Endothelial cell of umbilical vein (primary cell): ENCODE results near the gene CLCN5. TPM values are rescaled to one million over a fixed set of nuclear protein-coding genes. Genes with fewer than 3 reads are reported as not detected.

Experiments
- BruUV-seq: library from RNA; stranded (reverse); fragments of 400-500 nt; replicated peaks from 2 replicates; lab custom pipeline; 2021; lab: Mats Ljungman, UMichigan
- CTCF ChIA-PET: fragments of 300-600, 350-600 bp; sonication (Branson Sonifier 250); formaldehyde crosslinking; loops from one replicate; lab custom pipeline; 2021; ENCODE audit warnings: antibody characterized with exemption, inconsistent platforms; lab: Charles Lee
- POLR2A ChIA-PET: fragments of 300-600, 350-600 bp; sonication (Branson Sonifier 250); formaldehyde crosslinking; loops from one replicate; lab custom pipeline; 2021; ENCODE audit warnings: antibody characterized with exemption, inconsistent platforms; lab: Charles Lee
- DNase-seq: peaks from one replicate; pipeline ENCODE4 v3.0.0-alpha.2; 2011; ENCODE audit warnings: low read depth, low spot score
- FAIRE-seq: peaks from 2 replicates; lab custom pipeline; 2011; peaks lifted over from hg19 to GRCh38; lab: Jason Lieb, UNC
- H2AFZ ChIP-seq: 2 replicates; pipeline ENCODE4 v1.6.0; 2012; ENCODE audit warnings: low read depth, low read length, control low read depth, inconsistent platforms
- H3K27ac ChIP-seq: 2 replicates; pipeline ENCODE4 v1.5.1; 2011; ENCODE audit warnings: low read depth, mild to moderate bottlenecking, control low read depth, low read length, moderate library complexity; ENCODE audit not compliant: insufficient read depth
- H3K27me3 ChIP-seq, 2 experiments: 2 replicates each; pipeline versions ENCODE4 v1.6.0 to v1.6.1; 2011; ENCODE audit warnings: low read length in 2 of 2, mixed read lengths in 1 of 2; ENCODE audit not compliant: control insufficient read depth in 2 of 2, insufficient read depth in 2 of 2
- H3K36me3 ChIP-seq, 2 experiments: 2 replicates in 1 of 2; 3 replicates in 1 of 2; pipeline ENCODE4 v1.5.1; 2011; ENCODE audit warnings: low read length in 2 of 2, mild to moderate bottlenecking in 1 of 2, moderate library complexity in 1 of 2; ENCODE audit not compliant: control insufficient read depth in 2 of 2, insufficient read depth in 2 of 2; ENCODE audit errors: extremely low read depth in 1 of 2
- H3K4me1 ChIP-seq: 3 replicates; pipeline ENCODE4 v1.5.1; 2011; ENCODE audit warnings: mild to moderate bottlenecking, low read length; ENCODE audit not compliant: control insufficient read depth, insufficient read depth; ENCODE audit errors: extremely low read depth
- H3K4me2 ChIP-seq: 2 replicates; pipeline ENCODE4 v1.6.1; 2011; ENCODE audit warnings: low read length, control low read depth, mixed read lengths; ENCODE audit not compliant: insufficient read depth
- H3K4me3 ChIP-seq, 3 experiments: fragments of 200-600 bp in 1 of 3; sonication (generic), shearing (Covaris generic) in 1 of 3; replicated peaks in 1 of 3; 2 replicates each; pipeline ENCODE4 v1.5.1; 2011 to 2016; ENCODE audit warnings: control low read depth in 3 of 3, low read length in 3 of 3, mild to moderate bottlenecking in 2 of 3, inconsistent platforms in 1 of 3, low read depth in 1 of 3, moderate library complexity in 1 of 3; ENCODE audit not compliant: insufficient read depth in 1 of 3
- H3K79me2 ChIP-seq: 2 replicates; pipeline ENCODE4 v1.6.0; 2012; ENCODE audit warnings: low read length, inconsistent platforms; ENCODE audit not compliant: control insufficient read depth, insufficient read depth
- H3K9ac ChIP-seq: replicated peaks from 2 replicates; pipeline ENCODE3; 2011; ENCODE audit warnings: low read length, control low read depth; ENCODE audit not compliant: insufficient read depth; ENCODE audit errors: extremely low read depth
- H3K9me1 ChIP-seq: replicated peaks from 3 replicates; pipeline ENCODE4 v1.6.0; 2011; ENCODE audit warnings: mild to moderate bottlenecking, low read length; ENCODE audit not compliant: control insufficient read depth, insufficient read depth; ENCODE audit errors: extremely low read depth
- H3K9me3 ChIP-seq: replicated peaks from 2 replicates; pipeline ENCODE4 v1.5.1; 2012; ENCODE audit warnings: low read length, inconsistent platforms; ENCODE audit not compliant: control insufficient read depth, insufficient read depth
- H4K20me1 ChIP-seq: replicated peaks from 2 replicates; pipeline ENCODE3; 2011; ENCODE audit warnings: mild to moderate bottlenecking, low read length; ENCODE audit not compliant: control insufficient read depth, insufficient read depth; ENCODE audit errors: extremely low read depth
- CTCF ChIP-seq, 2 donors: IDR thresholded peaks; 1 replicate in 1 of 2; 2 replicates in 1 of 2; pipeline ENCODE4 v1.5.1; 2011; ENCODE audit warnings: low read length in 2 of 2, mild to moderate bottlenecking in 2 of 2, moderate library complexity in 2 of 2, control low read depth in 1 of 2, inconsistent platforms in 1 of 2, low read depth in 1 of 2; ENCODE audit not compliant: insufficient read depth in 1 of 2; ENCODE audit errors: extremely low read depth in 1 of 2
- EZH2 ChIP-seq: IDR thresholded peaks from 2 replicates; pipeline ENCODE4 v1.6.1; 2012; ENCODE audit warnings: borderline replicate concordance, low read depth, mild to moderate bottlenecking, moderate library complexity, low read length, inconsistent platforms; ENCODE audit not compliant: severe bottlenecking
- FOS ChIP-seq: IDR thresholded peaks from 2 replicates; pipeline ENCODE4 v1.6.1; 2011; ENCODE audit warnings: mild to moderate bottlenecking, low read length, moderate library complexity, borderline replicate concordance; ENCODE audit not compliant: insufficient read depth
- GATA2 ChIP-seq: IDR thresholded peaks from 2 replicates; pipeline ENCODE4 v1.7.0; 2011; ENCODE audit warnings: low read depth, mild to moderate bottlenecking, moderate library complexity, mixed read lengths, low read length; ENCODE audit not compliant: insufficient read length, insufficient read depth
- JUN ChIP-seq: IDR thresholded peaks from 2 replicates; pipeline ENCODE4 v1.6.1; 2011; ENCODE audit warnings: borderline replicate concordance, low read depth; ENCODE audit not compliant: insufficient read length, insufficient read depth
- MAX ChIP-seq: IDR thresholded peaks from 2 replicates; pipeline ENCODE4 v1.6.1; 2011; ENCODE audit not compliant: insufficient read depth, insufficient read length
- MYC ChIP-seq: IDR thresholded peaks from one replicate; pipeline ENCODE4 v1.6.1; 2011; ENCODE audit warnings: mild to moderate bottlenecking, low read depth, low read length
- POLR2A ChIP-seq: IDR thresholded peaks from 2 replicates; pipeline ENCODE4 v1.6.1; 2012; ENCODE audit warnings: low read depth, mild to moderate bottlenecking, control low read depth, low read length
- POLR2AphosphoS5 ChIP-seq: IDR thresholded peaks from 2 replicates; pipeline ENCODE4 v1.6.1; 2012; ENCODE audit warnings: low read depth, mild to moderate bottlenecking, control low read depth, low read length, moderate library complexity; ENCODE audit not compliant: insufficient read depth
- dilution Hi-C: fragments of 300-500 bp; cut with MboI; formaldehyde crosslinking; loops from one replicate; pipeline ENCODE4 v1.15.0; 2019; ENCODE audit warnings: low sequenced_read_pairs; ENCODE audit not compliant: extremely low pct_ligation_motif_present
- intact Hi-C: fragments of 100-400 bp; cut with micrococcal nuclease; formaldehyde crosslinking; loops from one replicate; pipeline ENCODE4 v1.10.0; 2022
- microRNA counts: library from miRNA; unstranded; fragments of <30 nt; microRNA quantifications from one replicate; lab custom pipeline; 2016
- microRNA-seq: library from miRNA; unstranded; fragments of <30 nt; microRNA quantifications from one replicate; pipeline ENCODE4 v1.2.0, GENCODE V29; 2021; ENCODE audit warnings: borderline number of aligned reads, borderline replicate concordance
- polyA plus RNA-seq, 4 experiments: library from polyadenylated mRNA; depleted of rRNA in 3 of 4; stranded (reverse) in 3 of 4; unstranded in 1 of 4; fragments of >200 nt; gene quantifications; 2 replicates each; pipeline versions ENCODE4 v1.2.1 to v1.2.3, GENCODE V29; 2011 to 2012; ENCODE audit warnings: missing spikeins in 1 of 4
- small RNA-seq: library from RNA; depleted of rRNA; stranded (forward); fragments of <200 nt; gene quantifications from one replicate; pipeline ENCODE3, GENCODE V24; 2012; ENCODE audit warnings: low replicate concordance, low read depth; ENCODE audit not compliant: insufficient read depth, insufficient read length
- total RNA-seq: library from RNA; stranded (reverse); gene quantifications from 2 replicates; pipeline ENCODE4 v1.2.3, GENCODE V29; 2021

Gene CLCN5
- total and polyA plus RNA-seq, 2 donors (not counting 3 experiments of a cell fraction or from before 2014, with no cell fraction given), result 3.1 to 12.9 TPM

DNA sequence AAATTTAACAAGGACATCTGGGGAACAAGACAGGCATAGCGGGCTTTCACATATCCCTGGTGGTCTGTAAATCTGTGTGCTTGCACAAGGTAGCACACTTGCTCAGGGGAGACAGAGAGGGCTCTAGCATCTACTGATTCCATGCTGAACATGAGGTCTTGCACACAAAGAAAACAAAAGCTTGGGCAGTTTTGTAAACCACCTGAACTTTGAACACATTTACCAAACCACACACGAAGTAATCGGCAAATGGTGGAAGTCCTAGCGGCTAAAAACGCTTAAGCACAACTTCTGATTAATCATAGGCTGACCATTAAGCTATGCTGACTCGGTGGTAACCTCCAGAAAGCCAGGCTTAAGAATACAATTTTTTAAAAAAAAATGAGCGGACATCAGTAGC, 225.6 kb downstream of the CLCN5 start:
- ChIA-PET CTCF (no interaction called here), POLR2A (no interaction called here)
- no peaks in the 10 kb centered on the region for H3K79me2 ChIP-seq
- dilution Hi-C loops (no loop called here), intact Hi-C loops (no loop called here)
- BruUV-seq, result no TSS peak
- no peak for TF ChIP-seq JUN
- no peak for TF ChIP-seq CTCF (IDR thresholded peaks at IDR 0.05; ENCODE audit: extremely low read depth in 1 of 2, insufficient read depth in 1 of 2, low read depth in 1 of 2, low read length in 2 of 2)
- no peak for TF ChIP-seq POLR2A
- TF ChIP-seq MYC, result no peak
- TF ChIP-seq POLR2AphosphoS5, result no peak
- no peak for TF ChIP-seq EZH2
- TF ChIP-seq GATA2, result no peak
- TF ChIP-seq MAX, result no peak
- TF ChIP-seq FOS, result no peak
- no peaks in the 10 kb centered on the region for H3K36me3 ChIP-seq
- no peak overlapping the region for H3K9ac ChIP-seq
- DNase-seq (no peak), FAIRE-seq (peak; percentile 49)
- H3K4me2 ChIP-seq, result no peak overlapping the region
- no peaks in the 10 kb centered on the region for H3K9me3 ChIP-seq
- H2AFZ ChIP-seq, result no peak overlapping the region
- no peaks in the 10 kb centered on the region for H3K9me1 ChIP-seq
- no peaks in the 10 kb centered on the region for H4K20me1 ChIP-seq
- no peak overlapping the region for H3K4me3 ChIP-seq
- no peaks in the 10 kb centered on the region for H3K27me3 ChIP-seq
- H3K27ac ChIP-seq, result no peak overlapping the region
- no peaks in the 10 kb centered on the region for H3K4me1 ChIP-seq

MicroRNA genes within 50 kb of the gene (microRNA counts, 767-probe panel; counts per million panel counts)
- microRNA hsa-miR-188-3p (lab: Ali Mortazavi, UCI), result 723 counts per million, percentile 96 among the panel's probes with 10 or more counts
- 723 counts per million, percentile 96 among the panel's probes with 10 or more counts for microRNA hsa-miR-188-5p (lab: Ali Mortazavi, UCI)
- 723 counts per million, percentile 96 among the panel's probes with 10 or more counts for microRNA hsa-miR-362-3p (lab: Ali Mortazavi, UCI)
- 723 counts per million, percentile 96 among the panel's probes with 10 or more counts for microRNA hsa-miR-362-5p (lab: Ali Mortazavi, UCI)
- microRNA hsa-miR-500a-5p+hsa-miR-501-5p (lab: Ali Mortazavi, UCI), result 723 counts per million, percentile 96 among the panel's probes with 10 or more counts
- 723 counts per million, percentile 96 among the panel's probes with 10 or more counts for microRNA hsa-miR-500b (lab: Ali Mortazavi, UCI)
- 723 counts per million, percentile 96 among the panel's probes with 10 or more counts for microRNA hsa-miR-501-3p (lab: Ali Mortazavi, UCI)
- 723 counts per million, percentile 96 among the panel's probes with 10 or more counts for microRNA hsa-miR-502-3p (lab: Ali Mortazavi, UCI)
- microRNA hsa-miR-502-5p (lab: Ali Mortazavi, UCI), result 723 counts per million, percentile 96 among the panel's probes with 10 or more counts
- microRNA hsa-miR-532-3p (lab: Ali Mortazavi, UCI), result 723 counts per million, percentile 96 among the panel's probes with 10 or more counts
- 723 counts per million, percentile 96 among the panel's probes with 10 or more counts for microRNA hsa-miR-532-5p (lab: Ali Mortazavi, UCI)
- microRNA hsa-miR-660-5p (lab: Ali Mortazavi, UCI), result 723 counts per million, percentile 96 among the panel's probes with 10 or more counts

Small RNA genes within 50 kb of the gene (microRNA-seq; reads per million reads assigned to microRNA genes)
- gene MIR188 (280 reads per million, percentile 70 among the genes with 10 or more reads in this experiment), gene MIR362 (89.1 reads per million, percentile 55 among the genes with 10 or more reads in this experiment), gene MIR500A (9.2 reads per million, percentile 23 among the genes with 10 or more reads in this experiment), gene MIR500B (not detected), gene MIR501 (81.4 reads per million, percentile 54 among the genes with 10 or more reads in this experiment), gene MIR502 (39.9 reads per million, percentile 44 among the genes with 10 or more reads in this experiment), gene MIR532 (492 reads per million, percentile 74 among the genes with 10 or more reads in this experiment), gene MIR660 (306 reads per million, percentile 70 among the genes with 10 or more reads in this experiment)

Small RNA genes within 50 kb of the gene (small RNA-seq; reads per million reads assigned to genes)
- gene MIR188, result not detected
- 8.5 reads per million, percentile 56 among the genes with 10 or more reads in this experiment for gene MIR362
- 3.7 reads per million, percentile 26 among the genes with 10 or more reads in this experiment for gene MIR500A
- not detected for gene MIR500B
- gene MIR501, result 0.88 reads per million
- 7.2 reads per million, percentile 51 among the genes with 10 or more reads in this experiment for gene MIR502
- 30.9 reads per million, percentile 87 among the genes with 10 or more reads in this experiment for gene MIR532
- 6.8 reads per million, percentile 49 among the genes with 10 or more reads in this experiment for gene MIR660
- gene RNU6-421P, result not detected

Other genes with a start within 250 kb of the CLCN5 start
- gene PAGE1, start 226.6 kb upstream of the CLCN5 start, total RNA-seq, result not detected in 2 replicates
- gene PAGE1, start 226.6 kb upstream of the CLCN5 start, polyA plus RNA-seq, result not detected in 2 replicates
- gene PAGE4, start 93.3 kb upstream of the CLCN5 start, total RNA-seq, result not detected in 2 replicates
- not detected in 2 replicates for gene PAGE4, start 93.3 kb upstream of the CLCN5 start, polyA plus RNA-seq
- 2.3 and 3.0 TPM in 2 replicates for gene USP27X, start 43.1 kb upstream of the CLCN5 start, total RNA-seq
- 2.2 and 2.4 TPM in 2 replicates for gene USP27X, start 43.1 kb upstream of the CLCN5 start, polyA plus RNA-seq